Neuronal stem cell (in vitro differentiated cells): ENCODE results near the gene PTPRE.

Source experiments
- DNase-seq: peaks from one replicate; pipeline ENCODE4 v3.0.0-alpha.2; 2013; ENCODE audit warnings: low spot score
- H2AFZ ChIP-seq: one replicate; pipeline ENCODE4 v1.6.1; 2013; ENCODE audit warnings: mild to moderate bottlenecking, low read length, inconsistent platforms
- H2AK5ac ChIP-seq: 2 replicates; pipeline ENCODE4 v1.6.1; 2013; ENCODE audit warnings: low read depth, mild to moderate bottlenecking, inconsistent platforms, low read length, moderate library complexity, mixed read lengths
- H2BK120ac ChIP-seq: 2 replicates; pipeline ENCODE4 v1.6.1; 2013; ENCODE audit warnings: low read depth, mild to moderate bottlenecking, inconsistent platforms, low read length, moderate library complexity, mixed read lengths
- H2BK12ac ChIP-seq: one replicate; pipeline ENCODE4 v1.6.1; 2013; ENCODE audit warnings: low read length, inconsistent platforms
- H2BK15ac ChIP-seq: 2 replicates; pipeline ENCODE4 v1.6.1; 2013; ENCODE audit warnings: mild to moderate bottlenecking, low read length, inconsistent platforms, mixed read lengths
- H2BK5ac ChIP-seq: one replicate; pipeline ENCODE4 v1.6.1; 2013; ENCODE audit warnings: inconsistent platforms, mild to moderate bottlenecking, low read length, moderate library complexity
- H3K14ac ChIP-seq: one replicate; pipeline ENCODE4 v1.6.1; 2013; ENCODE audit warnings: low read length, inconsistent platforms
- H3K18ac ChIP-seq: 2 replicates; pipeline ENCODE4 v1.6.1; 2013; ENCODE audit warnings: low read length, inconsistent platforms
- H3K23ac ChIP-seq: 2 replicates; pipeline ENCODE4 v1.6.1; 2013; ENCODE audit warnings: low read depth, mild to moderate bottlenecking, mixed read lengths, low read length, inconsistent platforms; ENCODE audit not compliant: poor library complexity
- H3K27ac ChIP-seq: replicated peaks from 3 replicates; pipeline ENCODE4 v1.5.1; 2013; ENCODE audit warnings: low read length, inconsistent platforms
- H3K27me3 ChIP-seq, 3 experiments: 2 replicates each; pipeline ENCODE4 v1.6.1; 2013; ENCODE audit warnings: low read length in 3 of 3, mild to moderate bottlenecking in 2 of 3, inconsistent platforms in 1 of 3, low read depth in 1 of 3, mixed read lengths in 1 of 3, moderate library complexity in 1 of 3; ENCODE audit not compliant: control insufficient read depth in 3 of 3, insufficient read depth in 3 of 3
- H3K36me3 ChIP-seq, 2 donors: replicated peaks in 1 of 2; 2 replicates each; pipeline ENCODE4 v1.6.1; 2013; ENCODE audit warnings: low read length in 2 of 2; ENCODE audit not compliant: control insufficient read depth in 2 of 2, insufficient read depth in 2 of 2
- H3K4ac ChIP-seq: 2 replicates; pipeline ENCODE4 v1.6.1; 2013; ENCODE audit warnings: inconsistent platforms, mild to moderate bottlenecking, low read length, moderate library complexity
- H3K4me1 ChIP-seq, 2 donors: 1 replicate in 1 of 2; 2 replicates in 1 of 2; pipeline ENCODE4 v1.6.1; 2013; ENCODE audit warnings: low read length in 2 of 2, low read depth in 1 of 2; ENCODE audit not compliant: control insufficient read depth in 2 of 2, insufficient read depth in 1 of 2
- H3K4me2 ChIP-seq: one replicate; pipeline ENCODE4 v1.6.1; 2013; ENCODE audit warnings: mild to moderate bottlenecking, low read length, inconsistent platforms; ENCODE audit not compliant: insufficient read depth, poor library complexity, severe bottlenecking
- H3K4me3 ChIP-seq, 2 donors: 2 replicates each; pipeline ENCODE4 v1.5.1; 2013; ENCODE audit warnings: low read length in 2 of 2, mild to moderate bottlenecking in 2 of 2, inconsistent platforms in 1 of 2, moderate library complexity in 1 of 2
- H3K79me1 ChIP-seq: one replicate; pipeline ENCODE4 v1.6.1; 2013; ENCODE audit warnings: low read depth, mild to moderate bottlenecking, inconsistent platforms, low read length, moderate library complexity
- H3K9ac ChIP-seq: one replicate; pipeline ENCODE4 v1.6.1; 2013; ENCODE audit warnings: mild to moderate bottlenecking, low read depth, low read length, inconsistent platforms; ENCODE audit not compliant: poor library complexity
- H3K9me3 ChIP-seq, 2 donors: replicated peaks in 1 of 2; 2 replicates each; pipeline versions ENCODE3 to v1.6.1; 2013; ENCODE audit warnings: low read length in 2 of 2, mild to moderate bottlenecking in 2 of 2, inconsistent platforms in 1 of 2, low read depth in 1 of 2, mixed read lengths in 1 of 2, moderate library complexity in 1 of 2; ENCODE audit not compliant: control insufficient read depth in 2 of 2, insufficient read depth in 1 of 2
- H4K8ac ChIP-seq: one replicate; pipeline ENCODE4 v1.6.1; 2013; ENCODE audit warnings: low read depth, mild to moderate bottlenecking, inconsistent platforms, low read length, moderate library complexity
- H4K91ac ChIP-seq: one replicate; pipeline ENCODE4 v1.6.1; 2013; ENCODE audit warnings: low read length, low read depth, mild to moderate bottlenecking, inconsistent platforms; ENCODE audit not compliant: poor library complexity
- WGBS, 2 donors: extraction: QIAGEN DNeasy Blood & Tissue Kit; methylation state at CpG; one replicate each; pipeline ENCODE4 v1.1.7; 2013; ENCODE audit warnings: missing lambda C conversion rate in 2 of 2, mixed read lengths in 1 of 2; ENCODE audit not compliant: insufficient read length in 2 of 2, insufficient replicate concordance in 1 of 2; ENCODE audit errors: extremely low coverage in 2 of 2; 5-methylcytosine and 5-hydroxymethylcytosine counted together

Gene PTPRE

DNA sequence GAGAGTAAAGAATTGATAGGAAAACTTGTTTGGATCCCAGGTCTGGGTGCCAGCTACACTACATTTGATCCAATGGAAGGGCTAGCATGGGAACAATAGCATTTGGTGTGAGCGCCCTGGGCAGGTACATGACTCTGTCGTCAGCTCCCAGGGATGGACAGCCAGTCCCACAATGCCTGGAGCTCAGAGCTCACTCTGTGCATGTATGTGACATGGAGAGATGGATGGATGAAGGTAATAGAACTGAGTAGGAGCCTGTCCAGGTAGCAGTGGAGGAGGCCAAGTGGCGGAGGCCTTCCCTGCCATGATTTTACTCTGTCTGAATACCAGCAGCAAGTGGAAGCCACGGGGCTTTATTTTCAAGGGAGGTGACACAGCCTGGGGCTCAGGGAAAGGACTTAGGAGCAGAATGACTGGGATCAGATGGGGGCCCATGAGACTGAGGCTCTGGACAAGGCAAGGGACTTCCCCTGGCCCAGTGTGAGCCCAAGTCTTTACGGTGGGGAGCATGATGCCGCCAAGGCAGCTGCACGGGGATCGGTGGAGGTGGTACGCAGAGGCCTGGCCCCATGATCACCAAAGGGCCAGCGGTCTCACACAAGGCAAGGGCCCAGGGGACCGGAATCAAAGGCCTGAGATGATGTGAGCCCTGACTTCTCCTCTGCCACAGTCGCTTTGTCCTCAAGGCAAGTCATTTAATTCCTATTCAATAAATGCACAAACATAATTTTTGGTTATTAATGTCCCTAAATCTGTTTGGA, 5.9 kb downstream of the PTPRE start:
- peak overlapping the region; percentile 59 for H3K18ac ChIP-seq
- no peak overlapping the region for H3K4me2 ChIP-seq
- H4K8ac ChIP-seq = no peak overlapping the region
- H2BK15ac ChIP-seq = no peak overlapping the region
- H3K36me3 ChIP-seq = no peaks in the 10 kb centered on the region
- no peak overlapping the region for H3K27ac ChIP-seq
- H2AK5ac ChIP-seq = no peak overlapping the region
- peaks cover 0 to 3% of the 10 kb centered on the region in 2 donors for H3K4me1 ChIP-seq
- peaks cover under 1 to 20% (median 10%) of the 10 kb centered on the region in 3 experiments for H3K27me3 ChIP-seq
- no peak for DNase-seq
- no peaks in the 10 kb centered on the region for H3K79me1 ChIP-seq
- H3K4ac ChIP-seq = no peak overlapping the region
- H2BK120ac ChIP-seq = peak overlapping the region; percentile 30
- H2AFZ ChIP-seq = no peak overlapping the region
- no peak overlapping the region for H2BK12ac ChIP-seq
- no peak overlapping the region for H4K91ac ChIP-seq
- H3K14ac ChIP-seq = peak overlapping the region; percentile 28
- H2BK5ac ChIP-seq = no peak overlapping the region
- H3K4me3 ChIP-seq = no peak overlapping the region
- no CpG with 5 or more reads among the region's 12 CpGs for WGBS, 2 donors
- H3K23ac ChIP-seq = peak overlapping the region; percentile 68
- H3K9me3 ChIP-seq = no peaks in the 10 kb centered on the region
- H3K9ac ChIP-seq = peak overlapping the region; percentile 12

DNA sequence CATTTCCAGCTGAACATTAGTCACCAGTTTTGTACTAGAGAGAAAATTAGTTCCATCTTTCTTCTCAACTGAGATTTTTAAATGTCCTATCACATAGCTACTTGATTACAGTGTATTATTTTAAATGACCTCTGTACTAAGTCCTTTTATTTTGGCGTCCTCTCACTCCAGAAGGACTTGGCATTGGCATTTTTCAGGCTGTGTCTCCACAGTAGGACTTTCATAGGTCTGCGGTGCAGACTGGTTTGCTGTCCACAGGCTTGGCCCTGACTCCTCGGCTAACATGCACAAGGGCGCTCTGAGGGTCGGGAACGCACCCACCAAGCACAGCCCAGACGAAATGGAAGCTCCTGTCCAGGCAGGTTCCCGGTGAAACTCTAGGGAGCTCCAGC, 6.5 kb downstream of the PTPRE start:
- peak overlapping the region; percentile 69 for H3K18ac ChIP-seq
- H3K36me3 ChIP-seq = no peaks in the 10 kb centered on the region
- peaks cover 0 to 14% (median 5%) of the 10 kb centered on the region in 3 experiments for H3K27me3 ChIP-seq
- H4K8ac ChIP-seq = no peak overlapping the region
- H2BK5ac ChIP-seq = no peak overlapping the region
- H2AFZ ChIP-seq = no peak overlapping the region
- H4K91ac ChIP-seq = no peak overlapping the region
- no peak overlapping the region for H2BK15ac ChIP-seq
- no peak overlapping the region for H3K9ac ChIP-seq
- H3K27ac ChIP-seq = no peak overlapping the region
- H3K4ac ChIP-seq = no peak overlapping the region
- H2BK120ac ChIP-seq = no peak overlapping the region
- H3K14ac ChIP-seq = no peak overlapping the region
- no peaks in the 10 kb centered on the region for H3K79me1 ChIP-seq
- no peak overlapping the region for H3K23ac ChIP-seq
- no peak overlapping the region for H3K4me2 ChIP-seq
- peaks cover 0 to 3% of the 10 kb centered on the region in 2 donors for H3K4me1 ChIP-seq
- DNase-seq = no peak
- no peak overlapping the region for H3K4me3 ChIP-seq
- H2AK5ac ChIP-seq = no peak overlapping the region
- no peaks in the 10 kb centered on the region for H3K9me3 ChIP-seq
- WGBS, 2 donors = no CpG with 5 or more reads among the region's 8 CpGs
- no peak overlapping the region for H2BK12ac ChIP-seq

DNA sequence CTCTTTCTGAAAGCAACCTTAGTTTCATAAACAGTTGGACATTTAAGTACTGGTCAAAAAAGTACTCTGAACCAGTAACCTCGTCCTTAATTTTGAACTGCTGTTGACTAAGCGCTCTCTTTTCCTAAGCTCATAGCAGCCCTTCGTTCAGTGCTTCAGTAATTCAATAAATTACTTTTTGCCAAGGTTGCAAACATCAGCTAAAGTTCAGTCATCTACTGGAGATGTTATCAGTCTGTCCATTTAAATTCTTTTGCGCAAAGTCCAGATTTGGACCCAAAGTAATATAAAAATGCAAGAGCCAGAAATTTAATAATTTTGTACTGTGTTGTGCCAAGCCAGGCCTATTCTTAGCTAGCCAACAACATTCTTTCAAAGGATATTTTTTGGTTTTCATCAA, 8.4 kb downstream of the PTPRE start:
- H3K27me3 ChIP-seq = no peaks in the 10 kb centered on the region
- DNase-seq = no peak
- no CpG with 5 or more reads among the region's 4 CpGs for WGBS, 2 donors
- no peak overlapping the region for H3K27ac ChIP-seq
- no peaks in the 10 kb centered on the region for H3K36me3 ChIP-seq
- no peaks in the 10 kb centered on the region for H3K79me1 ChIP-seq
- H2BK5ac ChIP-seq = no peak overlapping the region
- H4K91ac ChIP-seq = no peak overlapping the region
- H2BK120ac ChIP-seq = no peak overlapping the region
- H4K8ac ChIP-seq = no peak overlapping the region
- H3K4me1 ChIP-seq = no peaks in the 10 kb centered on the region
- H3K4me2 ChIP-seq = no peak overlapping the region
- no peak overlapping the region for H2AFZ ChIP-seq
- no peak overlapping the region for H2BK12ac ChIP-seq
- no peak overlapping the region for H3K23ac ChIP-seq
- no peak overlapping the region for H3K9ac ChIP-seq
- H3K4ac ChIP-seq = no peak overlapping the region
- no peaks in the 10 kb centered on the region for H3K9me3 ChIP-seq
- H3K18ac ChIP-seq = no peak overlapping the region
- H2BK15ac ChIP-seq = no peak overlapping the region
- H2AK5ac ChIP-seq = no peak overlapping the region
- no peak overlapping the region for H3K4me3 ChIP-seq
- no peak overlapping the region for H3K14ac ChIP-seq

DNA sequence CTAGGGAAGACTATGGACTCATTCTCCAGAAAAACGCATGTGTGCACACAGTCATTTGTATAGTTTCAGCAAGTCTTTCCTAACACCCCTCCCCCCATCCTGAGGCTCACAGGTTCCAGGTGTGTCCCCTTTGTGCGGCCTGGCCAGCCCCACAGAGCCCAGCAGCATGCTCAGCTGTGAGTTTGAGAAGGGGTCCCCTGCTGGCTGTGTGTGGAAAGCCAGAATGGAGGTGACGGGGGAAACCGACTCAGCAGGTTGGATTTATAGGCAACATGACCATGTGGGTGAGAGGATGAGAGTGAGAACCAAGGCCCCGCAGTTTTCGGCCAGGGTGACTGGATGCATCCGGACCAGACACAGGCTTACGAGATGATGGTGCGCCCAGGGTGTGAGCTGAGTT, 9.9 kb downstream of the PTPRE start:
- Histone ChIP-seq H3K14ac (no peak overlapping the region), H3K27me3 (no peaks in the 10 kb centered on the region), H3K9me3 (no peaks in the 10 kb centered on the region), H3K4ac (no peak overlapping the region), H3K23ac (no peak overlapping the region), H2AK5ac (no peak overlapping the region), H2AFZ (no peak overlapping the region), H2BK12ac (no peak overlapping the region), H3K79me1 (no peaks in the 10 kb centered on the region), H2BK120ac (no peak overlapping the region), H3K18ac (no peak overlapping the region), H4K91ac (no peak overlapping the region), H3K36me3 (no peaks in the 10 kb centered on the region), H2BK5ac (no peak overlapping the region), H3K4me1 (no peaks in the 10 kb centered on the region), H2BK15ac (no peak overlapping the region), H3K4me3 (no peak overlapping the region), H3K4me2 (no peak overlapping the region), H4K8ac (no peak overlapping the region), H3K9ac (no peak overlapping the region), H3K27ac (no peak overlapping the region)
- no CpG with 5 or more reads among the region's 9 CpGs for WGBS, 2 donors
- DNase-seq = no peak
